LNCaP clone FGC (cell line): ENCODE data around the gene FAM13C.

Experiments used
- DNase-seq: peaks from one replicate; pipeline ENCODE4 v3.0.0-alpha.2; 2011; ENCODE audit warnings: low read depth
- H3K4me3 ChIP-seq: 2 replicates; pipeline ENCODE4 v1.5.1; 2011; ENCODE audit warnings: mild to moderate bottlenecking, low read depth, low read length, control low read depth
- TF ChIP-seq, protein P1 (sequence below): IDR thresholded peaks from 2 replicates; pipeline ENCODE4 v1.5.1; 2012; ENCODE audit warnings: mild to moderate bottlenecking; ENCODE audit not compliant: control insufficient read depth, insufficient read depth; ENCODE audit errors: extremely low read depth

Gene FAM13C

DNA sequence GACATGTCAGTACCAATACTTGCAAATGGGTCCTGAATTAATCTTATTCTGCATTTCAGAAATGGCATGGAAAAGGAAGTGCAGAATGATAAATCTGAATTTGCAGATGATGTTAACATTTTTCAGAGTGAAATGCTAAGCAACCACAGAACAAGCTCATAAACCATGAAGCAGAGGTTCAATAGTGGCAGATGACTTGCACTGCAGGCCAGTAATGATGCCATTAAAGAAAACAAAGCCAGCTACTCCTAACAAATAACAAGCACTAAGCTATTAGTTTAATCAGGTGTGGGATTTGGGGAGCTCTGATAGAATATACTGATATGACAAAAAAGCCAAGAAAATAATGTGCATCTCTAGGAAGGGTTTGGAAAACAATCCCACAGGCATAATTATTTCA, 85.4 kb downstream of the FAM13C start:
- no peak overlapping the region for H3K4me3 ChIP-seq
- DNase-seq = no peak
- TF ChIP-seq, protein P1, sequence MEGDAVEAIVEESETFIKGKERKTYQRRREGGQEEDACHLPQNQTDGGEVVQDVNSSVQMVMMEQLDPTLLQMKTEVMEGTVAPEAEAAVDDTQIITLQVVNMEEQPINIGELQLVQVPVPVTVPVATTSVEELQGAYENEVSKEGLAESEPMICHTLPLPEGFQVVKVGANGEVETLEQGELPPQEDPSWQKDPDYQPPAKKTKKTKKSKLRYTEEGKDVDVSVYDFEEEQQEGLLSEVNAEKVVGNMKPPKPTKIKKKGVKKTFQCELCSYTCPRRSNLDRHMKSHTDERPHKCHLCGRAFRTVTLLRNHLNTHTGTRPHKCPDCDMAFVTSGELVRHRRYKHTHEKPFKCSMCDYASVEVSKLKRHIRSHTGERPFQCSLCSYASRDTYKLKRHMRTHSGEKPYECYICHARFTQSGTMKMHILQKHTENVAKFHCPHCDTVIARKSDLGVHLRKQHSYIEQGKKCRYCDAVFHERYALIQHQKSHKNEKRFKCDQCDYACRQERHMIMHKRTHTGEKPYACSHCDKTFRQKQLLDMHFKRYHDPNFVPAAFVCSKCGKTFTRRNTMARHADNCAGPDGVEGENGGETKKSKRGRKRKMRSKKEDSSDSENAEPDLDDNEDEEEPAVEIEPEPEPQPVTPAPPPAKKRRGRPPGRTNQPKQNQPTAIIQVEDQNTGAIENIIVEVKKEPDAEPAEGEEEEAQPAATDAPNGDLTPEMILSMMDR = no peak

DNA sequence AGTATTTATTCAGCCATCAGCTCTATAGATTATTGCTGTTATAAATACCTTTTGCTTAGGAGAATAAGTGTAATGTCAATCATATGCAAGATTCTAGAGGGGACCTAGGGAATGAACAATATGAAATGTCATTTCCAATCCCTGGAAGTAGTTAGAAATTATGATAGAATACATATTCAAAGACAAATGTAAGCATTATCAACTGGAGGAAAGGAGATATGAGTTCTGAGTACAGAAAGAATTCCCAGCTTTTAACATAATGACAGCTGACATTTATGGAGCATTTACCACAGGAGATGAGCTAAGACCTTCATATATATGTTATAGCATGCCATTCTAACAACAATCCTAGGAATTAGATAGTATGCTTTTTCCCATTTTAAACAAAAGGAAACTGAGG, 86.2 kb downstream of the FAM13C start:
- TF ChIP-seq, protein P1 = no peak
- H3K4me3 ChIP-seq = no peak overlapping the region
- DNase-seq = no peak

DNA sequence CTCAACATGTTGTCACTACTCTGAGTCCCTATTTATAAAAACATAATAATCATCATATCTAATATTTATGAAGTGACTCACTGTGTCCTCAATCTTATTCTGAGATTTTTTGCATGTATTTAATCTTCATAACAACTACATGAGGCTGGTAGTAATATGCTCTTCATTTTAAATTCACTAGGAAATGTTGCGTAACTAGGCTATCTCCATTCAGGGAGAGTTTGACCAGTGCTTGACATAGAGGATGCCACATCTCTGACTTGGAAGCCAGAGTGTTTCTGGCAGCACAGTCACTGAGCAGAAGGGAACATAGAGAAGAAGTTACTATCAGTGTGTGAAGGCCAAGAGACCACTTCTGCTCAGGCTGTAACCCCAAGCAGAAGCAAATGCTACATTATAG, 88.9 kb downstream of the FAM13C start:
- DNase-seq = no peak
- TF ChIP-seq, protein P1 = no peak
- H3K4me3 ChIP-seq = no peak overlapping the region

DNA sequence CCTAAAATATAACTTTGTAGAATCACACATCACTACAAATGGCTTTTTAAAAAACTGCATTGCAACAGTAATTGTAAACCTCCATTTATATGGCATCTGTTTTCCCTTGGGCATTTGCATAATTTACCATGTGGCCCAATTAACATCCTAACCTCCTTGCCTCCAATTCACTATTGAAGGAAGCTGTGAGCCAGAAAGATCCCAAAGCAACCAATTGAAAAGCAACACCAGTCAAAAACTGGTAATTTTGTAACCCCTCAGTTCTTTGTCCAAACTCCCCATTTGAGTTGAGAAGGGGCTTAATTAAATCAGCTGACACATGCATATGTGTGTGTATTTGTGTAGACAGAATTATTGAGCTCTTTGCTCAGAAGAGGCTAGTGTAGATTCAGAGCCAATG, 90.3 kb downstream of the FAM13C start:
- TF ChIP-seq, protein P1 = no peak
- no peak for DNase-seq
- H3K4me3 ChIP-seq = no peak overlapping the region

DNA sequence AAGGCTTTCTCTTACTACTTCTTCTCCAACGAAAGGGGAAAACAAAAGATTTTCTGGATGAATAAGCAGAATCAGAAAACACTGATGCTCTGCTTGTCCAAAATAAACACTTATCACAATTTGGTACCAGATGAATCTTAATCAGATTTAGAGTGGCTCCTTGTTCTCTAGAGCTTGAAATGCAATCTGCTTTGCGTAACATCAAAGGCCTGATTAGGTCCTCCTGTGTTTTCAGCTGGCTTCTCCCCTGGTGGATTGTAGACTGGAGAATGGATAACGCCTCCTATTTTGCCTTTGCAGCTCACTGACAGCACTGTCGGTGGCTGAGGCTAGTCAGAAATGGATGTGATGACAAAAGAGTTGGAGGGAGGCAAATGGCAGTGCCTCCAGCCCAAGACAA, 91.2 kb downstream of the FAM13C start:
- TF ChIP-seq, protein P1 = no peak
- DNase-seq = no peak
- no peak overlapping the region for H3K4me3 ChIP-seq

DNA sequence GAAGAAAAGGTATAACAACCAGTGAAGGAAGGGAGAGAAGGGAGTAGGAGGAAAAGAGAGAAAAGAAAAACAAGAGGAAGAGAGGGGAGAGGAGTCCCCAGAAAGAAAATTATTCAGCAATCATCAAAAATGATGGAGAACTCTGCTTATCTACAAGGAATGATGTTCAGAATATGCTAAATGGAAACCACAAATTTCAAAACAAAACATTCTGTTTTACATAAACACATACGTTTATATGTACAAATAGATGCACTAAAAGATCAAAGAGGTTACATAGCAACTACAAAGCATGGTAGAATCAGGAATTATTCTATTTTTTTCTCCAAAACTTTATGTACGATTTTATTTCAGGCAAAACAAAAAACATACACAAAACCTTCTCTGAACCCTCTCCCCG, 91.9 kb downstream of the FAM13C start:
- TF ChIP-seq, protein P1 = no peak
- no peak for DNase-seq
- H3K4me3 ChIP-seq = no peak overlapping the region

DNA sequence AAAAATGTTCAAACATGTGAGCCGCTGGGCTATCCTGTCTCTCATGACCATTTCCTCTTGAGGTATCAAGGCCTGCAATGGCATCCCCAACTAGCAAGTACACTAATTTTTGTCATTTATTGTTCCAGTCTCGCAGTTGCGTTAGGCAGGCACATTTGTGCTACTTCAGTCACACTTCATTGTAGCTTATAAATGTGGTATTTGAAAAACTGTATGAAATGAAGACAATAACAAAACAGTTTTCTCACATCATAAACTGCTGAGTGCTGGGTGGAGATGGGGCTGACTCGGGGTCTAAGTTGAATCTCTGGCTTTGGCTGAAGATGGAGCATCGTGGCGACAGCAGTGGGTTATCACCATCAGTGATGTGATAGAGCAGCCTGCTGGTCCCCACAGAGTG, 92.7 kb downstream of the FAM13C start:
- no peak overlapping the region for H3K4me3 ChIP-seq
- no peak for DNase-seq
- TF ChIP-seq, protein P1 = no peak
